Kidney (tissue), 14 donors: ENCODE measurements around the gene PRCC. TPM values are rescaled to one million over a fixed set of nuclear protein-coding genes. Genes with fewer than 3 reads are reported as not detected.

ENCODE experiments used
- DNase-seq, 5 donors: peaks; one replicate each; pipeline ENCODE4 v3.0.0-alpha.2; 2013 to 2020
- FAIRE-seq: peaks from 2 replicates; lab custom pipeline; 2012; peaks lifted over from hg19 to GRCh38; lab: Jason Lieb, UNC
- H3K27ac ChIP-seq, 2 donors: one replicate each; pipeline ENCODE4 v1.7.0; 2013; ENCODE audit warnings: low read depth in 2 of 2, low read length in 2 of 2, inconsistent platforms in 1 of 2
- H3K27me3 ChIP-seq: one replicate; pipeline ENCODE4 v1.7.1; 2013; ENCODE audit warnings: low read length, inconsistent platforms; ENCODE audit not compliant: control insufficient read depth, insufficient read depth
- H3K36me3 ChIP-seq, 3 donors: one replicate each; pipeline versions ENCODE4 v1.7.0 to v1.7.1; 2013; ENCODE audit warnings: low read length in 3 of 3, control low read depth in 1 of 3, inconsistent platforms in 1 of 3; ENCODE audit not compliant: insufficient read depth in 3 of 3, control insufficient read depth in 2 of 3
- H3K4me1 ChIP-seq, 3 donors: one replicate each; pipeline versions ENCODE4 v1.7.0 to v1.7.1; 2013; ENCODE audit warnings: low read length in 3 of 3, inconsistent platforms in 1 of 3, low read depth in 1 of 3; ENCODE audit not compliant: control insufficient read depth in 2 of 3, insufficient read depth in 2 of 3
- H3K4me3 ChIP-seq, 3 donors: one replicate each; pipeline versions ENCODE4 v1.7.0 to v1.8.1; 2013; ENCODE audit warnings: low read length in 3 of 3, control low read depth in 1 of 3, inconsistent platforms in 1 of 3
- H3K9ac ChIP-seq, 3 donors: one replicate each; pipeline versions ENCODE4 v1.7.0 to v1.7.1; 2013; ENCODE audit warnings: low read length in 3 of 3, control low read depth in 1 of 3, inconsistent platforms in 1 of 3
- H3K9me3 ChIP-seq, 3 donors: one replicate each; pipeline versions ENCODE4 v1.7.0 to v1.7.1; 2013; ENCODE audit warnings: low read length in 3 of 3, control low read depth in 1 of 3, inconsistent platforms in 1 of 3; ENCODE audit not compliant: control insufficient read depth in 2 of 3, insufficient read depth in 1 of 3
- CTCF ChIP-seq: IDR thresholded peaks from 3 replicates; pipeline ENCODE4 v1.5.1; 2012; ENCODE audit warnings: mild to moderate bottlenecking, moderate library complexity, borderline replicate concordance; ENCODE audit not compliant: insufficient read depth; ENCODE audit errors: extremely low read depth
- intact Hi-C: fragments of 100-400 bp; cut with DNase I; formaldehyde crosslinking; loops from one replicate; pipeline ENCODE4 v1.11.1; 2022
- polyA plus RNA-seq: library from polyadenylated mRNA; stranded (reverse); fragments of 350-450 nt; fragmentation: Illumina TruSeq; extraction: RNeasy Lipid Tissue Mini Kit (QIAGEN cat#74804); gene quantifications from one replicate; pipeline ENCODE4 v1.2.3, GENCODE V29; 2014; ENCODE audit warnings: low read depth, low replicate concordance; ENCODE audit not compliant: insufficient read depth
- total RNA-seq: library from RNA; stranded (reverse); fragmentation: NEBNext Ultra II Directional; extraction: Animal tissue kit (Norgen Biotek cat#: 25700); gene quantifications from one replicate; pipeline ENCODE4 v1.2.1, GENCODE V29; 2021
- donor health status: control.
- donor health status: control.
- donor health status: control.
- donor health status: control.
- donor health status: control.
- donor health status: DM: yes; HTN: yes; CAD: no.
- donor health status: Normal renal cell carcinoma (clear cell type).

PRCC gene
- total and polyA plus RNA-seq, 2 donors from 2014 or later, result 50.5 to 52.8 TPM

GRCh38 chr1:156721535-156721934, 45.8 kb upstream of the PRCC start:
- intact Hi-C loops, result no loop called here
- TF ChIP-seq CTCF, result no peak
- Histone ChIP-seq H3K27me3 (no peaks in the 10 kb centered on the region), H3K36me3 (peaks cover 0 to 30% (median 20%) of the 10 kb centered on the region in 3 donors), H3K9me3 (no peaks in the 10 kb centered on the region), H3K4me1 (peaks cover 3 to 15% (median 6%) of the 10 kb centered on the region in 3 donors), H3K9ac (no peak overlapping the region), H3K4me3 (no peak overlapping the region), H3K27ac (no peak overlapping the region)
- DNase-seq (no peak), FAIRE-seq (no peak)

- DNase-seq (peak; percentile 90 to 95 (median 92)), FAIRE-seq (no peak)
- Histone ChIP-seq H3K9ac (peak overlapping the region; percentile 4 to 63 (median 28)), H3K27ac (no peak overlapping the region), H3K4me1 (peaks cover 9 to 29% (median 22%) of the 10 kb centered on the region in 3 donors), H3K4me3 (peak overlapping the region; percentile 43 to 61 (median 46)), H3K27me3 (no peaks in the 10 kb centered on the region), H3K36me3 (peaks cover 0 to 25% (median 18%) of the 10 kb centered on the region in 3 donors), H3K9me3 (no peaks in the 10 kb centered on the region)
- intact Hi-C loops, result no loop called here
- TF ChIP-seq CTCF, result peak; percentile 77
These were observed 41.6 kb upstream of the PRCC start for GRCh38 chr1:156725683-156726280.

- DNase-seq, result peak in 2 of 5 donors; percentile 54 to 78
- H3K36me3 ChIP-seq, result peaks cover 0 to 16% (median 11%) of the 10 kb centered on the region in 3 donors
- no peak for FAIRE-seq
- no peak overlapping the region for H3K27ac ChIP-seq
- no peak overlapping the region for H3K9ac ChIP-seq
- H3K4me1 ChIP-seq, result peaks cover 9 to 29% (median 22%) of the 10 kb centered on the region in 3 donors
- no peak for TF ChIP-seq CTCF
- peak overlapping the region; percentile 1 to 43 (median 13) for H3K4me3 ChIP-seq
- H3K9me3 ChIP-seq, result no peaks in the 10 kb centered on the region
- H3K27me3 ChIP-seq, result no peaks in the 10 kb centered on the region
- intact Hi-C loops, result no loop called here
These were observed 40.6 kb upstream of the PRCC start for GRCh38 chr1:156726549-156727226.
